ENCODE measurements around the gene CDC25B.
A peak's percentile ranks its signal among the peaks of the same experiment; 100 is the strongest.
"Not testable (repeated sequence)": the region's sequence is repeated elsewhere in the genome, so short reads cannot be mapped to it uniquely, and the experiment has no call there.

Gene CDC25B

GRCh38 chr20:3811467-3812258 is 15.6 kb downstream of the CDC25B start:
- DNase-seq: peak; percentile 96

- DNase-seq: no peak
These were observed 16.2 kb downstream of the CDC25B start for GRCh38 chr20:3812259-3812681.

- no peak for DNase-seq
These were observed 17.1 kb downstream of the CDC25B start for GRCh38 chr20:3812975-3813847.

- DNase-seq: no peak
These were observed 17.9 kb downstream of the CDC25B start for GRCh38 chr20:3813848-3814581.

GRCh38 chr20:3814928-3815495 is 18.9 kb downstream of the CDC25B start:
- no peak for DNase-seq

GRCh38 chr20:3815703-3816315 is 19.7 kb downstream of the CDC25B start:
- no peak for DNase-seq

- DNase-seq: no peak
These were observed 22.3 kb downstream of the CDC25B start for GRCh38 chr20:3818155-3819151.

- no peak for DNase-seq
These were observed 23.4 kb downstream of the CDC25B start for GRCh38 chr20:3819411-3820047.

- peak; percentile 86 for DNase-seq
These were observed 24.2 kb downstream of the CDC25B start, which contains the start of gene AP5S1 for GRCh38 chr20:3820048-3820900. TSS of gene AP5S1 (plus strand) at chr20:3820547. CDS start at chr20:3822118, 1,571 bp downstream.

- DNase-seq: no peak
These were observed 25.0 kb downstream of the CDC25B start for GRCh38 chr20:3820901-3821727.

GRCh38 chr20:3821996-3822395 is 25.9 kb downstream of the CDC25B start:
- no peak for DNase-seq

GRCh38 chr20:3823881-3824280 is 27.8 kb downstream of the CDC25B start:
- no peak for DNase-seq

GRCh38 chr20:3825526-3825925 is 29.4 kb downstream of the CDC25B start:
- no peak for DNase-seq

- DNase-seq: no peak
These were observed 30.3 kb downstream of the CDC25B start for GRCh38 chr20:3826420-3826819.

GRCh38 chr20:3828798-3829197 is 32.7 kb downstream of the CDC25B start:
- no peak for DNase-seq

GRCh38 chr20:3829891-3830290 is 33.8 kb downstream of the CDC25B start:
- not testable (repeated sequence) for DNase-seq

- DNase-seq: no peak
These were observed 40.0 kb downstream of the CDC25B start for GRCh38 chr20:3836132-3836531.

GRCh38 chr20:3839328-3839727 is 43.2 kb downstream of the CDC25B start:
- DNase-seq: no peak

- not testable (repeated sequence) for DNase-seq
These were observed 44.1 kb downstream of the CDC25B start for GRCh38 chr20:3840201-3840600.

Measured in activated naive CD4-positive, alpha-beta T cell treated with anti-CD3 and anti-CD28 coated beads, Interleukin-2, amount 50 U/mL, for 16 hours (primary cell).